HepG2 (cell line): ENCODE results near the gene PAQR6. TPM values are rescaled to one million over a fixed set of nuclear protein-coding genes. Genes with fewer than 3 reads are reported as not detected.

Source experiments
- EED ChIP-seq: sonication (generic); formaldehyde crosslinking; IDR thresholded peaks from 2 replicates; pipeline ENCODE4 v1.5.0; 2020; ENCODE audit warnings: mild to moderate bottlenecking, missing genetic modification reagents
- EZH2 ChIP-seq: conservative IDR thresholded peaks from 2 replicates; pipeline ENCODE4 v1.6.1; 2012; ENCODE audit warnings: mild to moderate bottlenecking, low read depth, low read length, moderate library complexity
- KAT7 ChIP-seq: IDR thresholded peaks from 2 replicates; pipeline ENCODE4 v1.6.1; 2018; ENCODE audit warnings: borderline replicate concordance, missing compliant biosample characterization
- NBN ChIP-seq: fragments of 450-650 bp; conservative IDR thresholded peaks from 2 replicates; pipeline ENCODE4 v1.6.1; 2017
- PBX3 ChIP-seq: sonication (generic); formaldehyde crosslinking; IDR thresholded peaks from 2 replicates; pipeline ENCODE4 v1.8.1; 2023; ENCODE audit warnings: missing genetic modification reagents, inconsistent platforms, borderline replicate concordance
- PHF5A ChIP-seq: IDR thresholded peaks from one replicate; pipeline ENCODE4 v1.6.1; 2018; ENCODE audit warnings: low read depth, missing genetic modification reagents; ENCODE audit not compliant: unreplicated experiment
- PRPF4 ChIP-seq: fragments of 200-400 bp; formaldehyde crosslinking; IDR thresholded peaks from 2 replicates; pipeline ENCODE4 v1.6.1; 2016; ENCODE audit warnings: low read length, low read depth; ENCODE audit not compliant: poor library complexity, severe bottlenecking
- RFX5 ChIP-seq: IDR thresholded peaks from 2 replicates; pipeline ENCODE4 v1.6.1; 2011; ENCODE audit warnings: low read depth, low read length, improper control_type of control experiment
- SKI ChIP-seq: fragments of 450-650 bp; IDR thresholded peaks from one replicate; pipeline ENCODE4 v1.6.1; 2018; ENCODE audit warnings: mild to moderate bottlenecking; ENCODE audit not compliant: partially characterized antibody
- UBTF ChIP-seq: sonication (generic); formaldehyde crosslinking; IDR thresholded peaks from 2 replicates; pipeline ENCODE4 v1.4.0; 2020; ENCODE audit warnings: mild to moderate bottlenecking, missing genetic modification reagents
- XBP1 ChIP-seq: sonication (generic); formaldehyde crosslinking; IDR thresholded peaks from 2 replicates; pipeline ENCODE4 v1.5.0; 2020; ENCODE audit warnings: missing genetic modification reagents
- ZFP90 ChIP-seq: sonication (generic); formaldehyde crosslinking; IDR thresholded peaks from 2 replicates; pipeline ENCODE4 v1.8.0; 2022; ENCODE audit warnings: missing genetic modification reagents, mild to moderate bottlenecking, inconsistent platforms, borderline replicate concordance
- ZKSCAN1 ChIP-seq: fragments of 150-350 bp; IDR thresholded peaks from 2 replicates; pipeline ENCODE4 v1.6.1; 2014; ENCODE audit warnings: low read length
- ZNF282 ChIP-seq: fragments of 450-650 bp; IDR thresholded peaks from 2 replicates; pipeline ENCODE4 v1.6.1; 2018; ENCODE audit not compliant: partially characterized antibody
- ZNF766 ChIP-seq: sonication (generic); formaldehyde crosslinking; IDR thresholded peaks from 2 replicates; pipeline ENCODE4 v1.5.0; 2020; ENCODE audit warnings: missing genetic modification reagents, borderline replicate concordance
- polyA plus RNA-seq, 8 experiments: library from polyadenylated mRNA; depleted of rRNA in 3 of 8; stranded (reverse) in 7 of 8; unstranded in 1 of 8; fragments of >200 nt; fragmentation: Illumina TruSeq in 4 of 8; extraction: Trizol in 4 of 8; gene quantifications; 2 replicates each; pipeline versions ENCODE4 v1.2.1 to v1.2.3, GENCODE V29; 2011 to 2016; ENCODE audit warnings: low read depth in 4 of 8, missing spikeins in 1 of 8, mixed read lengths in 1 of 8; ENCODE audit not compliant: insufficient read depth in 1 of 8
- total RNA-seq, 5 experiments: library from RNA; depleted of rRNA; stranded (reverse); fragments of >200 nt; fragmentation: Illumina TruSeq; extraction: Trizol; gene quantifications; 2 replicates each; pipeline ENCODE4 v1.2.3, GENCODE V29; 2016; ENCODE audit warnings: low read depth in 1 of 5
- TF ChIP-seq, protein P1 (sequence below): sonication (generic); formaldehyde crosslinking; IDR thresholded peaks from 2 replicates; pipeline ENCODE4 v1.5.0; 2020; ENCODE audit warnings: mild to moderate bottlenecking, missing genetic modification reagents, borderline replicate concordance
- TF ChIP-seq, protein P2 (sequence below): IDR thresholded peaks from 2 replicates; pipeline ENCODE4 v1.6.1; 2016; ENCODE audit warnings: low read depth, control low read depth

Gene PAQR6
- total and polyA plus RNA-seq, 2 of the 13 experiments (the other 11 are each of a cell fraction or from before 2014, with no cell fraction given): 0.82 to 1.4 TPM

DNA sequence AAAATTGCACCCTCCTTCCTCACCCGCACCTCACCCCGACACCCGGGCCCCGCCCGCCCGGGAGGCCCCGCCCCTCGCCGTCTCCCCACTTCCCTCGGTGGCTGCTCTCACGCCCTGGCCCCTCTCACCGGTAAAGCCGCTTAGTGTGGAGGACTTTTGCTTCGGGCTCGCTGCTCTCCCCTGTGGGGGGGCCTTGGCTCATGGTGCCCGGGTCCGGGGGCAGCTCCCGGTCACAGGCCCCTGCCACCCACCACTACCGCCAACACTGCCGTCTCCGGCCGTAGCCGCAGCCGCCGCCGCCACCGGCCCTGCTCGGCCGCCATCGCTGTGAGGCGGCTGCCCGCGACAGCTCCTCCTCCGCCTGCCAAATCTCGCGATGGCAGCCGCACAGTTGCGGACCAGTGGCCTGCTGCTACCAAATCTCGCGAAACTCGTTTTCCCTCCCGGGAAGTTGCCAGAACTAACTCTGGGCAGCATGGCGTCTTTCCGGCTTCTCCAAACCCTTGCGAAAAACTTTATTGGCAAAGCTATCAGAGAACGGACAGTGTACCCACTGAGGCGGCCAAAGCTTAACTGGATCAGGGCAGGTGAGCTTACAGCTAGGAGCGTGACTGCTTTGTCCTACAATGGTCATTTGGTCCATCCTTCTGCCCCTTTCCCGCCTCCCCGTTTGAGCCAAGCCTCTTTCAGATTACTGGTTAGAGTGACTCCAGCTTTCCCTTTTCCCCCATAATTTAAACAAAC lies 34.8 kb upstream of the PAQR6 start, which contains the start of gene SMG5 (continued):
- TF ChIP-seq, protein P1, sequence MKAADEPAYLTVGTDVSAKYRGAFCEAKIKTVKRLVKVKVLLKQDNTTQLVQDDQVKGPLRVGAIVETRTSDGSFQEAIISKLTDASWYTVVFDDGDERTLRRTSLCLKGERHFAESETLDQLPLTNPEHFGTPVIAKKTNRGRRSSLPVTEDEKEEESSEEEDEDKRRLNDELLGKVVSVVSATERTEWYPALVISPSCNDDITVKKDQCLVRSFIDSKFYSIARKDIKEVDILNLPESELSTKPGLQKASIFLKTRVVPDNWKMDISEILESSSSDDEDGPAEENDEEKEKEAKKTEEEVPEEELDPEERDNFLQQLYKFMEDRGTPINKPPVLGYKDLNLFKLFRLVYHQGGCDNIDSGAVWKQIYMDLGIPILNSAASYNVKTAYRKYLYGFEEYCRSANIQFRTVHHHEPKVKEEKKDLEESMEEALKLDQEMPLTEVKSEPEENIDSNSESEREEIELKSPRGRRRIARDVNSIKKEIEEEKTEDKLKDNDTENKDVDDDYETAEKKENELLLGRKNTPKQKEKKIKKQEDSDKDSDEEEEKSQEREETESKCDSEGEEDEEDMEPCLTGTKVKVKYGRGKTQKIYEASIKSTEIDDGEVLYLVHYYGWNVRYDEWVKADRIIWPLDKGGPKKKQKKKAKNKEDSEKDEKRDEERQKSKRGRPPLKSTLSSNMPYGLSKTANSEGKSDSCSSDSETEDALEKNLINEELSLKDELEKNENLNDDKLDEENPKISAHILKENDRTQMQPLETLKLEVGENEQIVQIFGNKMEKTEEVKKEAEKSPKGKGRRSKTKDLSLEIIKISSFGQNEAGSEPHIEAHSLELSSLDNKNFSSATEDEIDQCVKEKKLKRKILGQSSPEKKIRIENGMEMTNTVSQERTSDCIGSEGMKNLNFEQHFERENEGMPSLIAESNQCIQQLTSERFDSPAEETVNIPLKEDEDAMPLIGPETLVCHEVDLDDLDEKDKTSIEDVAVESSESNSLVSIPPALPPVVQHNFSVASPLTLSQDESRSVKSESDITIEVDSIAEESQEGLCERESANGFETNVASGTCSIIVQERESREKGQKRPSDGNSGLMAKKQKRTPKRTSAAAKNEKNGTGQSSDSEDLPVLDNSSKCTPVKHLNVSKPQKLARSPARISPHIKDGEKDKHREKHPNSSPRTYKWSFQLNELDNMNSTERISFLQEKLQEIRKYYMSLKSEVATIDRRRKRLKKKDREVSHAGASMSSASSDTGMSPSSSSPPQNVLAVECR: peak; percentile 93
- no peak for TF ChIP-seq ZNF282
- TF ChIP-seq ZFP90 (CRISPR knock-in tag): peak; percentile 65; the same call in 1 of the 2 replicates
- peak; percentile 15 for TF ChIP-seq SKI
- no peak for TF ChIP-seq RFX5
- TF ChIP-seq ZNF766 (CRISPR knock-in tag): no peak
- no peak for TF ChIP-seq PBX3 (CRISPR knock-in tag)
- peak; percentile 17; the same call in 1 of the 2 replicates for TF ChIP-seq EED
- peak; percentile 94 for TF ChIP-seq KAT7 (CRISPR knock-in tag)
- TF ChIP-seq PRPF4: peak; percentile 90
- TF ChIP-seq ZKSCAN1: peak; percentile 81; the same call in 1 of the 2 replicates
- TF ChIP-seq NBN: no peak
- TF ChIP-seq, protein P2, sequence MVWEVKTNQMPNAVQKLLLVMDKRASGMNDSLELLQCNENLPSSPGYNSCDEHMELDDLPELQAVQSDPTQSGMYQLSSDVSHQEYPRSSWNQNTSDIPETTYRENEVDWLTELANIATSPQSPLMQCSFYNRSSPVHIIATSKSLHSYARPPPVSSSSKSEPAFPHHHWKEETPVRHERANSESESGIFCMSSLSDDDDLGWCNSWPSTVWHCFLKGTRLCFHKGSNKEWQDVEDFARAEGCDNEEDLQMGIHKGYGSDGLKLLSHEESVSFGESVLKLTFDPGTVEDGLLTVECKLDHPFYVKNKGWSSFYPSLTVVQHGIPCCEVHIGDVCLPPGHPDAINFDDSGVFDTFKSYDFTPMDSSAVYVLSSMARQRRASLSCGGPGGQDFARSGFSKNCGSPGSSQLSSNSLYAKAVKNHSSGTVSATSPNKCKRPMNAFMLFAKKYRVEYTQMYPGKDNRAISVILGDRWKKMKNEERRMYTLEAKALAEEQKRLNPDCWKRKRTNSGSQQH (CRISPR knock-in tag): peak; percentile 95
- no peak for TF ChIP-seq PHF5A (CRISPR knock-in tag)
- TF ChIP-seq UBTF: peak; percentile 66
- TF ChIP-seq EZH2: no peak
- TF ChIP-seq XBP1 (CRISPR knock-in tag): no peak
